Heart left ventricle (tissue), 16 donors: Measurements from ENCODE around the gene PSMD14. TPM values are rescaled to one million over a fixed set of nuclear protein-coding genes. Genes with fewer than 3 reads are reported as not detected.

ENCODE experiments used
- ATAC-seq, 4 donors: fragments of 200-7000 bp; cut with Tn5 transposase; one replicate each; pipeline ENCODE4 v1.9.1; 2020 to 2022; ENCODE audit warnings: moderate library complexity in 4 of 4, mild to moderate bottlenecking in 3 of 4, moderate number of reproducible peaks in 1 of 4
- DNase-seq, 5 donors: peaks; one replicate each; pipeline ENCODE4 v3.0.0-alpha.2; 2020
- H3K27ac ChIP-seq, 12 donors: fragments of 200-600 bp; sonication (generic) in 4 of 12; one replicate each; pipeline versions ENCODE4 v1.5.0 to v1.8.0; 2016 to 2022; ENCODE audit warnings: mild to moderate bottlenecking in 2 of 12
- H3K27me3 ChIP-seq, 9 donors: fragments of 200-600 bp; sonication (generic) in 2 of 9; one replicate each; pipeline versions ENCODE4 v1.5.1 to v1.8.0; 2016 to 2022; ENCODE audit warnings: mild to moderate bottlenecking in 3 of 9
- H3K36me3 ChIP-seq, 9 donors: fragments of 200-600 bp; sonication (generic) in 2 of 9; one replicate each; pipeline versions ENCODE4 v1.5.0 to v1.8.0; 2018 to 2022; ENCODE audit warnings: mild to moderate bottlenecking in 2 of 9
- H3K4me1 ChIP-seq, 12 donors: fragments of 200-600 bp; sonication (generic) in 4 of 12; one replicate each; pipeline versions ENCODE4 v1.5.0 to v1.8.0; 2016 to 2022; ENCODE audit warnings: mild to moderate bottlenecking in 3 of 12
- H3K4me3 ChIP-seq, 12 donors: fragments of 200-600 bp; sonication (generic) in 4 of 12; one replicate each; pipeline versions ENCODE4 v1.5.0 to v1.8.0; 2017 to 2022; ENCODE audit warnings: mild to moderate bottlenecking in 9 of 12, moderate library complexity in 4 of 12
- H3K9me3 ChIP-seq, 12 donors: fragments of 200-600 bp; sonication (generic) in 4 of 12; one replicate each; pipeline versions ENCODE4 v1.5.0 to v1.8.0; 2016 to 2022; ENCODE audit warnings: mild to moderate bottlenecking in 1 of 12
- CTCF ChIP-seq, 12 donors: fragments of 200-600 bp; sonication (generic) in 4 of 12; IDR thresholded peaks; one replicate each; pipeline versions ENCODE4 v1.5.0 to v1.8.0; 2018 to 2022; ENCODE audit warnings: antibody characterized with exemption in 12 of 12, mild to moderate bottlenecking in 5 of 12
- POLR2A ChIP-seq, 2 donors: fragments of 450-650 bp; IDR thresholded peaks; one replicate each; pipeline ENCODE4 v1.6.1; 2017; ENCODE audit warnings: antibody characterized with exemption in 2 of 2, mild to moderate bottlenecking in 2 of 2, moderate library complexity in 2 of 2
- WGBS, 4 donors: extraction: QIAGEN DNeasy Blood & Tissue Kit in 2 of 4; methylation state at CpG; one replicate each; pipeline versions ENCODE4 v1.1.5 to v1.1.7; 2013 to 2018; 5-methylcytosine and 5-hydroxymethylcytosine counted together
- intact Hi-C, 10 donors: fragments of 100-400 bp; cut with DNase I; formaldehyde crosslinking; loops; one replicate each; pipeline versions ENCODE4 v1.11.1 to v1.14.2; 2022
- polyA plus RNA-seq, 2 donors: library from polyadenylated mRNA; stranded (reverse); fragments of 200-250 nt; gene quantifications; one replicate each; pipeline ENCODE4 v1.2.3, GENCODE V29; 2013
- total RNA-seq, 9 donors: library from RNA; depleted of rRNA in 2 of 9; stranded (reverse); fragments of >200 nt in 2 of 9; fragmentation: NEBNext Ultra II Directional in 3 of 9; extraction: Animal tissue kit (Norgen Biotek cat#: 25700) in 3 of 9; gene quantifications; one replicate each; pipeline versions ENCODE4 v1.1.0 to v1.2.4, GENCODE V29; 2016 to 2023
- donor health status: ischemic (EF 13 %, LVEDD 7.1; RV severe dilation, severe dysfunction).
- donor health status: healthy with polysubstance abuse.
- donor health status: DM: no; HTN: yes; CAD: no.
- donor health status: DM: no; HTN: no; CAD: no.
- donor health status: ischemic (EF 25% LVEDD 6.9; RV normal size, moderate dysfunction).
- donor health status: ischemic (EF 25% LVEDD 5.7; RV mildly dilated, moderate dysfunction).
- donor health status: healthy.
- donor health status: DM: yes; HTN: yes; CAD: no.
- donor health status: ischemic (EF 35%, LVEDD 5.7; RV mildly dilated, moderate dysfunction).
- donor health status: nonischemic (EF 11% LVEDD 7.7; RV severe dilation, severe dysfunction).
- donor health status: DM: yes; HTN: yes; CAD: no.
- donor health status: PGD.
- donor health status: ischemic (EF 29% LVEDD 5.4; RV normal size, mild dysfunction).
- donor health status: nonischemic (EF 23%, LVEDD 6.1; RV moderate dilation, normal function).

PSMD14 gene
- total and polyA plus RNA-seq, 11 donors: 22.9 to 87.7 (median 46.1) TPM

GRCh38 chr2:161416708-161417437 lies 108.6 kb downstream of the PSMD14 start:
- Histone ChIP-seq H3K4me1 (peaks cover 0 to 52% (median 25%) of the 10 kb centered on the region in 12 donors), H3K4me3 (peak overlapping the region in 1 of 12 donors; percentile 5), H3K27ac (no peak overlapping the region), H3K27me3 (peaks cover 54 to 83% (median 75%) of the 10 kb centered on the region in 9 donors), H3K9me3 (no peaks in the 10 kb centered on the region), H3K36me3 (peaks cover 0 to 1% (median 0%) of the 10 kb centered on the region in 9 donors)
- DNase-seq (no peak), ATAC-seq (no peak)
- intact Hi-C loops: no loop called here
- WGBS, 4 donors: 3 to 8% (median 6%) methylated on average over 39 to 41 of the region's 41 CpGs
- TF ChIP-seq POLR2A (IDR thresholded peaks at IDR 0.05): no peak
- no peak for TF ChIP-seq CTCF (IDR thresholded peaks at IDR 0.05)

- H3K4me3 ChIP-seq: peak overlapping the region in 1 of 12 donors; percentile 5
- peaks cover 61 to 91% (median 83%) of the 10 kb centered on the region in 9 donors for H3K27me3 ChIP-seq
- no peaks in the 10 kb centered on the region for H3K9me3 ChIP-seq
- 9 to 12% (median 11%) methylated on average over 21 of the region's 21 CpGs for WGBS, 4 donors
- DNase-seq (no peak), ATAC-seq (no peak)
- H3K36me3 ChIP-seq: no peaks in the 10 kb centered on the region
- TF ChIP-seq POLR2A (IDR thresholded peaks at IDR 0.05) (no peak), CTCF (IDR thresholded peaks at IDR 0.05) (no peak)
- intact Hi-C loops: no loop called here
- no peak overlapping the region for H3K27ac ChIP-seq
- peaks cover 0 to 52% (median 25%) of the 10 kb centered on the region in 12 donors for H3K4me1 ChIP-seq
Measured at GRCh38 chr2:161417438-161418274, 109.4 kb downstream of the PSMD14 start.

- peaks cover 65 to 97% (median 89%) of the 10 kb centered on the region in 9 donors for H3K27me3 ChIP-seq
- WGBS, 4 donors: 3 to 7% (median 6%) methylated on average over 9 to 15 of the region's 15 CpGs
- H3K36me3 ChIP-seq: no peaks in the 10 kb centered on the region
- TF ChIP-seq POLR2A (IDR thresholded peaks at IDR 0.05) (no peak), CTCF (IDR thresholded peaks at IDR 0.05) (no peak)
- ATAC-seq (no peak), DNase-seq (no peak)
- H3K27ac ChIP-seq: no peak overlapping the region
- H3K4me3 ChIP-seq: peak overlapping the region in 3 of 12 donors; percentile 2 to 26 (median 16)
- intact Hi-C loops: no loop called here
- H3K4me1 ChIP-seq: peaks cover 0 to 55% (median 26%) of the 10 kb centered on the region in 12 donors
- H3K9me3 ChIP-seq: no peaks in the 10 kb centered on the region
Measured at GRCh38 chr2:161418275-161418714, 110.1 kb downstream of the PSMD14 start.
